ENCODE measurements around the gene ZDHHC19. TPM values are rescaled to one million over a fixed set of nuclear protein-coding genes. Genes with fewer than 3 reads are reported as not detected.
"Not testable (repeated sequence)": the region's sequence is repeated elsewhere in the genome, so short reads cannot be mapped to it uniquely, and the experiment has no call there.

ZDHHC19 gene
- total RNA-seq, 2 donors from 2014 or later, result not detected

- peak overlapping the region; percentile 29 to 82 for H3K27ac Mint-ChIP-seq
These were observed 16.7 kb downstream of the ZDHHC19 start for GRCh38 chr3:196194542-196194915.

GRCh38 chr3:196193736-196194541 lies 17.3 kb downstream of the ZDHHC19 start:
- ATAC-seq (no peak), DNase-seq (ENCODE audit: low spot score in 2 of 2) (no peak)
- H3K9me3 Mint-ChIP-seq, result no peaks in the 10 kb centered on the region
- H3K27ac Mint-ChIP-seq, result peak overlapping the region in 1 of 2 donors; percentile 90
- H3K36me3 Mint-ChIP-seq, result no peaks in the 10 kb centered on the region

More at GRCh38 chr3:196194542-196194915, 16.7 kb downstream of the ZDHHC19 start:
- Mint-ChIP-seq H3K36me3 (no peaks in the 10 kb centered on the region), H3K9me3 (no peaks in the 10 kb centered on the region)
- ATAC-seq (no peak), DNase-seq (ENCODE audit: low spot score in 2 of 2) (no peak)

- no peak for DNase-seq (ENCODE audit: low spot score in 2 of 2)
- Mint-ChIP-seq H3K9me3 (no peaks in the 10 kb centered on the region), H3K27ac (peak overlapping the region; percentile 90 to 99), H3K36me3 (no peaks in the 10 kb centered on the region)
- ATAC-seq, result peak in 1 of 2 donors; percentile 25
These were observed 18.0 kb downstream of the ZDHHC19 start for GRCh38 chr3:196193133-196193735.

GRCh38 chr3:196192524-196193051 lies 18.6 kb downstream of the ZDHHC19 start:
- DNase-seq (ENCODE audit: low spot score in 2 of 2), result no peak
- ATAC-seq, result peak in 1 of 2 donors; percentile 25
- peak overlapping the region; percentile 90 to 99 for H3K27ac Mint-ChIP-seq
- no peaks in the 10 kb centered on the region for H3K9me3 Mint-ChIP-seq
- no peaks in the 10 kb centered on the region for H3K36me3 Mint-ChIP-seq

GRCh38 chr3:196192036-196192523 lies 19.1 kb downstream of the ZDHHC19 start:
- Mint-ChIP-seq H3K27ac (peak overlapping the region; percentile 90 to 99), H3K9me3 (no peaks in the 10 kb centered on the region), H3K36me3 (no peaks in the 10 kb centered on the region)
- DNase-seq (ENCODE audit: low spot score in 2 of 2) (peak in 1 of 2 donors; percentile 40), ATAC-seq (peak; percentile 40 to 65)

GRCh38 chr3:196189566-196190347 lies 21.4 kb downstream of the ZDHHC19 start:
- no peaks in the 10 kb centered on the region for H3K9me3 Mint-ChIP-seq
- H3K27ac Mint-ChIP-seq, result no peak overlapping the region
- no peaks in the 10 kb centered on the region for H3K36me3 Mint-ChIP-seq
- DNase-seq (ENCODE audit: low spot score in 2 of 2) (no peak), ATAC-seq (no peak)

GRCh38 chr3:196186651-196187573 lies 24.3 kb downstream of the ZDHHC19 start:
- H3K9me3 Mint-ChIP-seq, result no peaks in the 10 kb centered on the region
- ATAC-seq (no peak), DNase-seq (ENCODE audit: low spot score in 2 of 2) (no peak)
- peak overlapping the region in 1 of 2 donors; percentile 22 for H3K27ac Mint-ChIP-seq
- no peaks in the 10 kb centered on the region for H3K36me3 Mint-ChIP-seq

- H3K27ac Mint-ChIP-seq, result no peak overlapping the region
- ATAC-seq (no peak), DNase-seq (ENCODE audit: low spot score in 2 of 2) (no peak)
- H3K36me3 Mint-ChIP-seq, result no peaks in the 10 kb centered on the region
- no peaks in the 10 kb centered on the region for H3K9me3 Mint-ChIP-seq
These were observed 26.3 kb downstream of the ZDHHC19 start for GRCh38 chr3:196184881-196185280.

GRCh38 chr3:196184169-196184432 lies 27.1 kb downstream of the ZDHHC19 start:
- DNase-seq (ENCODE audit: low spot score in 2 of 2); H3K36me3 Mint-ChIP-seq; H3K9me3 Mint-ChIP-seq; ATAC-seq: not testable (repeated sequence)
- peak overlapping the region in 1 of 2 donors; percentile 78 for H3K27ac Mint-ChIP-seq

GRCh38 chr3:196181127-196181546 lies 30.1 kb downstream of the ZDHHC19 start:
- peaks cover 0 to 4% of the 10 kb centered on the region in 2 donors for H3K36me3 Mint-ChIP-seq
- no peaks in the 10 kb centered on the region for H3K9me3 Mint-ChIP-seq
- DNase-seq (ENCODE audit: low spot score in 2 of 2) (no peak), ATAC-seq (no peak)
- H3K27ac Mint-ChIP-seq, result peak overlapping the region; percentile 84 to 88

- Mint-ChIP-seq H3K36me3 (peaks cover 0 to 4% of the 10 kb centered on the region in 2 donors), H3K27ac (peak overlapping the region; percentile 87 to 97), H3K9me3 (no peaks in the 10 kb centered on the region)
- DNase-seq (ENCODE audit: low spot score in 2 of 2) (no peak), ATAC-seq (no peak)
These were observed 30.9 kb downstream of the ZDHHC19 start for GRCh38 chr3:196180346-196180745.

- Mint-ChIP-seq H3K9me3 (no peaks in the 10 kb centered on the region), H3K36me3 (peaks cover 0 to 4% of the 10 kb centered on the region in 2 donors), H3K27ac (peak overlapping the region; percentile 87 to 97)
- ATAC-seq, result peak; percentile 80 to 83
- DNase-seq (ENCODE audit: low spot score in 2 of 2), result peak; percentile 80 to 90
These were observed 31.6 kb downstream of the ZDHHC19 start for GRCh38 chr3:196179380-196180308.

- Mint-ChIP-seq H3K27ac (peak overlapping the region; percentile 87 to 97), H3K36me3 (peaks cover 0 to 4% of the 10 kb centered on the region in 2 donors), H3K9me3 (no peaks in the 10 kb centered on the region)
- no peak for DNase-seq (ENCODE audit: low spot score in 2 of 2)
- no peak for ATAC-seq
These were observed 32.2 kb downstream of the ZDHHC19 start for GRCh38 chr3:196178993-196179379.

GRCh38 chr3:196177967-196178366 lies 33.2 kb downstream of the ZDHHC19 start:
- ATAC-seq (no peak), DNase-seq (ENCODE audit: low spot score in 2 of 2) (no peak)
- H3K9me3 Mint-ChIP-seq, result no peaks in the 10 kb centered on the region
- no peak overlapping the region for H3K27ac Mint-ChIP-seq
- H3K36me3 Mint-ChIP-seq, result peaks cover 0 to 4% of the 10 kb centered on the region in 2 donors

GRCh38 chr3:196177567-196177966 lies 33.6 kb downstream of the ZDHHC19 start:
- no peak overlapping the region for H3K27ac Mint-ChIP-seq

More at GRCh38 chr3:196177567-196177966, 33.6 kb downstream of the ZDHHC19 start:
- no peak for DNase-seq (ENCODE audit: low spot score in 2 of 2)
- no peak for ATAC-seq
- peaks cover 0 to 4% of the 10 kb centered on the region in 2 donors for H3K36me3 Mint-ChIP-seq
- H3K9me3 Mint-ChIP-seq, result no peaks in the 10 kb centered on the region
